ENCODE data around the gene GASK1A.

DNA sequence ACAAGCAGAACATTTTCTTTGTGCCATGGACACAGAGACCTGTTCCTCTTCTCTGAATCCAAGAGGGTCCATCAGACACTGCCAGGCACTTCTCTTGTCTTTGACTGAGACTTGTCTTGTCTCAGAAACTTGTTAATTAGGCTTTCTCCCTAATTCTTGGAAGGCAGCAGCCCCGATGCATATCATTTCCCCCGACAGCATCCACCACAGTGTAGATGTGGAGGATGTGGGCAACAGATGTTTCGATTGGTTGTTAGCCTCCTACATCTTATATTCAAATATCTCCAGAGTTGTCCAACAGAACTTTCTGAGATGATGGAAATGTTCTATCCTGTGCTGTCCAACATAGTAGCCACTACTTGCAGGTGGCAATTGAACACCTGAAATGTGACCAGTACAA is 15.5 kb downstream of the GASK1A start:
- TF ChIP-seq POLR2A (IDR thresholded peaks at IDR 0.05) (no peak), POLR2AphosphoS5 (IDR thresholded peaks at IDR 0.05) (no peak)
- TF ChIP-seq, protein P1, sequence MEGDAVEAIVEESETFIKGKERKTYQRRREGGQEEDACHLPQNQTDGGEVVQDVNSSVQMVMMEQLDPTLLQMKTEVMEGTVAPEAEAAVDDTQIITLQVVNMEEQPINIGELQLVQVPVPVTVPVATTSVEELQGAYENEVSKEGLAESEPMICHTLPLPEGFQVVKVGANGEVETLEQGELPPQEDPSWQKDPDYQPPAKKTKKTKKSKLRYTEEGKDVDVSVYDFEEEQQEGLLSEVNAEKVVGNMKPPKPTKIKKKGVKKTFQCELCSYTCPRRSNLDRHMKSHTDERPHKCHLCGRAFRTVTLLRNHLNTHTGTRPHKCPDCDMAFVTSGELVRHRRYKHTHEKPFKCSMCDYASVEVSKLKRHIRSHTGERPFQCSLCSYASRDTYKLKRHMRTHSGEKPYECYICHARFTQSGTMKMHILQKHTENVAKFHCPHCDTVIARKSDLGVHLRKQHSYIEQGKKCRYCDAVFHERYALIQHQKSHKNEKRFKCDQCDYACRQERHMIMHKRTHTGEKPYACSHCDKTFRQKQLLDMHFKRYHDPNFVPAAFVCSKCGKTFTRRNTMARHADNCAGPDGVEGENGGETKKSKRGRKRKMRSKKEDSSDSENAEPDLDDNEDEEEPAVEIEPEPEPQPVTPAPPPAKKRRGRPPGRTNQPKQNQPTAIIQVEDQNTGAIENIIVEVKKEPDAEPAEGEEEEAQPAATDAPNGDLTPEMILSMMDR (IDR thresholded peaks at IDR 0.05) = no peak

Data from sigmoid colon (tissue), 4 donors.